OCI-LY1 (cell line): ENCODE data around the gene TRPC4AP.

Experiments
- EZH2 ChIP-seq: fragments of 200-600 bp; sonication (generic), shearing (Covaris generic); IDR thresholded peaks from 2 replicates; pipeline ENCODE4 v1.8.0; 2017; ENCODE audit warnings: borderline replicate concordance, mixed run types, mild to moderate bottlenecking, antibody characterized with exemption, low read length, moderate library complexity, mixed read lengths
- TF ChIP-seq, protein P1 (sequence below): fragments of 200-600 bp; sonication (generic), shearing (Covaris generic); IDR thresholded peaks from 2 replicates; pipeline ENCODE4 v1.5.1; 2017; ENCODE audit warnings: mild to moderate bottlenecking, antibody characterized with exemption, low read length, moderate library complexity, mixed read lengths

- TF ChIP-seq, protein P1, sequence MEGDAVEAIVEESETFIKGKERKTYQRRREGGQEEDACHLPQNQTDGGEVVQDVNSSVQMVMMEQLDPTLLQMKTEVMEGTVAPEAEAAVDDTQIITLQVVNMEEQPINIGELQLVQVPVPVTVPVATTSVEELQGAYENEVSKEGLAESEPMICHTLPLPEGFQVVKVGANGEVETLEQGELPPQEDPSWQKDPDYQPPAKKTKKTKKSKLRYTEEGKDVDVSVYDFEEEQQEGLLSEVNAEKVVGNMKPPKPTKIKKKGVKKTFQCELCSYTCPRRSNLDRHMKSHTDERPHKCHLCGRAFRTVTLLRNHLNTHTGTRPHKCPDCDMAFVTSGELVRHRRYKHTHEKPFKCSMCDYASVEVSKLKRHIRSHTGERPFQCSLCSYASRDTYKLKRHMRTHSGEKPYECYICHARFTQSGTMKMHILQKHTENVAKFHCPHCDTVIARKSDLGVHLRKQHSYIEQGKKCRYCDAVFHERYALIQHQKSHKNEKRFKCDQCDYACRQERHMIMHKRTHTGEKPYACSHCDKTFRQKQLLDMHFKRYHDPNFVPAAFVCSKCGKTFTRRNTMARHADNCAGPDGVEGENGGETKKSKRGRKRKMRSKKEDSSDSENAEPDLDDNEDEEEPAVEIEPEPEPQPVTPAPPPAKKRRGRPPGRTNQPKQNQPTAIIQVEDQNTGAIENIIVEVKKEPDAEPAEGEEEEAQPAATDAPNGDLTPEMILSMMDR, result no peak
- TF ChIP-seq EZH2, result no peak
Measured at GRCh38 chr20:34984756-34985261, 107.8 kb downstream of the TRPC4AP start.
